HepG2 (cell line): Measurements from ENCODE around the gene HORMAD2. TPM values are rescaled to one million over a fixed set of nuclear protein-coding genes. Genes with fewer than 3 reads are reported as not detected.

ENCODE experiments used
- BORCS8-MEF2B ChIP-seq: sonication (generic); formaldehyde crosslinking; IDR thresholded peaks from 2 replicates; pipeline ENCODE4 v1.8.0; 2022; ENCODE audit warnings: mild to moderate bottlenecking, missing genetic modification reagents
- ETV6 ChIP-seq: sonication (generic); formaldehyde crosslinking; conservative IDR thresholded peaks from 2 replicates; pipeline ENCODE4 v1.4.0; 2020; ENCODE audit warnings: missing genetic modification reagents
- HNRNPL ChIP-seq: fragments of 200-400 bp; formaldehyde crosslinking; IDR thresholded peaks from 2 replicates; pipeline ENCODE4 v1.6.1; 2017; ENCODE audit warnings: mild to moderate bottlenecking, low read depth, low read length
- IRX3 ChIP-seq: sonication (generic); formaldehyde crosslinking; IDR thresholded peaks from 2 replicates; pipeline ENCODE4 v1.8.1; 2023; ENCODE audit warnings: mild to moderate bottlenecking, low read depth, missing genetic modification reagents, borderline replicate concordance
- KLF13 ChIP-seq: sonication (generic); formaldehyde crosslinking; IDR thresholded peaks from 2 replicates; pipeline ENCODE4 v1.4.0; 2020; ENCODE audit warnings: mild to moderate bottlenecking, missing genetic modification reagents
- LCORL ChIP-seq, 2 experiments: fragments of 450-650 bp in 1 of 2; sonication (generic) in 1 of 2; formaldehyde crosslinking in 1 of 2; IDR thresholded peaks; 2 replicates each; pipeline versions ENCODE4 v1.5.0 to v1.6.1; 2017 to 2020; ENCODE audit warnings: antibody characterized with exemption in 1 of 2, missing genetic modification reagents in 1 of 2
- MAFF ChIP-seq: IDR thresholded peaks from 2 replicates; pipeline ENCODE4 v1.6.1; 2011; ENCODE audit warnings: low read depth, low read length, improper control_type of control experiment
- NCOA2 ChIP-seq: sonication (generic); formaldehyde crosslinking; IDR thresholded peaks from 2 replicates; pipeline ENCODE4 v1.8.0; 2022; ENCODE audit warnings: inconsistent platforms
- SNAI1 ChIP-seq: sonication (generic); formaldehyde crosslinking; IDR thresholded peaks from 2 replicates; pipeline ENCODE4 v1.5.0; 2020; ENCODE audit warnings: mild to moderate bottlenecking, missing genetic modification reagents, borderline replicate concordance
- STAT5B ChIP-seq: sonication (generic); formaldehyde crosslinking; IDR thresholded peaks from 2 replicates; pipeline ENCODE4 v1.4.0; 2020; ENCODE audit warnings: missing genetic modification reagents
- TARDBP ChIP-seq: sonication (generic); formaldehyde crosslinking; IDR thresholded peaks from 2 replicates; pipeline ENCODE4 v1.8.0; 2022; ENCODE audit warnings: mild to moderate bottlenecking, missing genetic modification reagents
- TP53 ChIP-seq: sonication (generic); formaldehyde crosslinking; conservative IDR thresholded peaks from 2 replicates; pipeline ENCODE4 v1.4.0; 2020; ENCODE audit warnings: missing genetic modification reagents
- U2AF2 ChIP-seq: fragments of 200-400 bp; formaldehyde crosslinking; IDR thresholded peaks from 2 replicates; pipeline ENCODE4 v1.6.1; 2017; ENCODE audit warnings: low read depth, mild to moderate bottlenecking, low read length
- ZFX ChIP-seq: sonication (generic); formaldehyde crosslinking; IDR thresholded peaks from 2 replicates; pipeline ENCODE4 v1.4.0; 2020; ENCODE audit warnings: mild to moderate bottlenecking, low read depth, missing genetic modification reagents, moderate library complexity
- ZNF205 ChIP-seq: IDR thresholded peaks from 2 replicates; pipeline ENCODE4 v1.6.1; 2018; ENCODE audit warnings: missing biosample characterization, missing genetic modification reagents
- ZNF292 ChIP-seq: sonication (generic); formaldehyde crosslinking; IDR thresholded peaks from 2 replicates; pipeline ENCODE4 v1.8.1; 2022; ENCODE audit warnings: mild to moderate bottlenecking, low read depth, missing genetic modification reagents, borderline replicate concordance
- ZNF350 ChIP-seq: sonication (generic); formaldehyde crosslinking; IDR thresholded peaks from 2 replicates; pipeline ENCODE4 v1.4.0; 2020; ENCODE audit warnings: mild to moderate bottlenecking, low read depth, missing genetic modification reagents, borderline replicate concordance
- polyA plus RNA-seq, 8 experiments: library from polyadenylated mRNA; depleted of rRNA in 3 of 8; stranded (reverse) in 7 of 8; unstranded in 1 of 8; fragments of >200 nt; fragmentation: Illumina TruSeq in 4 of 8; extraction: Trizol in 4 of 8; gene quantifications; 2 replicates each; pipeline versions ENCODE4 v1.2.1 to v1.2.3, GENCODE V29; 2011 to 2016; ENCODE audit warnings: low read depth in 4 of 8, missing spikeins in 1 of 8, mixed read lengths in 1 of 8; ENCODE audit not compliant: insufficient read depth in 1 of 8
- total RNA-seq, 5 experiments: library from RNA; depleted of rRNA; stranded (reverse); fragments of >200 nt; fragmentation: Illumina TruSeq; extraction: Trizol; gene quantifications; 2 replicates each; pipeline ENCODE4 v1.2.3, GENCODE V29; 2016; ENCODE audit warnings: low read depth in 1 of 5
- TF ChIP-seq, protein P1 (sequence below): IDR thresholded peaks from 2 replicates; pipeline ENCODE4 v1.6.1; 2016; ENCODE audit warnings: low read depth, missing genetic modification reagents, missing compliant biosample characterization
- TF ChIP-seq, protein P2 (sequence below): sonication (generic); formaldehyde crosslinking; IDR thresholded peaks from 2 replicates; pipeline ENCODE4 v1.5.0; 2020; ENCODE audit warnings: missing genetic modification reagents
- TF ChIP-seq, protein P3 (sequence below): sonication (generic); formaldehyde crosslinking; IDR thresholded peaks from 2 replicates; pipeline ENCODE4 v1.5.0; 2020; ENCODE audit warnings: mild to moderate bottlenecking, missing genetic modification reagents
- TF ChIP-seq, protein P4 (sequence below): sonication (generic); formaldehyde crosslinking; IDR thresholded peaks from 2 replicates; pipeline ENCODE4 v1.5.0; 2020; ENCODE audit warnings: missing genetic modification reagents

Gene HORMAD2
- total and polyA plus RNA-seq, 2 of the 13 experiments (the other 11 are each of a cell fraction or from before 2014, with no cell fraction given), result not detected

DNA sequence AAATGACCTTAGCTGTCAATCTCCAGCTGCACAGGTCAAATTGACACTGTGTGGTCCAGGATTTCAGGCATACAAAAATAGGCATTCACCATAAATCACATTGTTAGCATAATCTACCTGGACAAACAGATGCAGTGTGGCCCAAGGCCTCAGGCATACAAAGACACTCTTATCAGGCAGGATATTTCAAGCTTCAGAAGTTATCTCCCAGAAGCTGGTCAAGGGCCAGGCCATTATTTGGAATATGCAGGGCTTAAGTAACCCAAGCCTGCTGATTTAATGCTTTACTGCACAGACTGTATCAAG lies 25.5 kb upstream of the HORMAD2 start (continued):
- TF ChIP-seq TP53 (CRISPR knock-in tag), result no peak
- TF ChIP-seq STAT5B, result no peak
- TF ChIP-seq TARDBP (CRISPR knock-in tag), result peak; percentile 67; the same call in 1 of the 2 replicates
- TF ChIP-seq ZNF350 (CRISPR knock-in tag), result no peak
- TF ChIP-seq ZFX (CRISPR knock-in tag), result peak; percentile 57; the same call in 1 of the 2 replicates
- TF ChIP-seq NCOA2 (CRISPR knock-in tag), result peak; percentile 86
- TF ChIP-seq ZNF205, result no peak
- no peak for TF ChIP-seq LCORL (IDR thresholded peaks at IDR 0.05)
- TF ChIP-seq LCORL (CRISPR knock-in tag; IDR thresholded peaks at IDR 0.05), result no peak; the same call in 1 of the 2 replicates
- TF ChIP-seq ZNF292, result peak; percentile 87; the same call in 1 of the 2 replicates
- no peak for TF ChIP-seq SNAI1 (CRISPR knock-in tag)
- no peak for TF ChIP-seq KLF13 (CRISPR knock-in tag)
- TF ChIP-seq MAFF, result 0 out of 2 replicates have a peak, but pooled peaks have one; percentile 17
- TF ChIP-seq U2AF2, result no peak
- TF ChIP-seq, protein P1, sequence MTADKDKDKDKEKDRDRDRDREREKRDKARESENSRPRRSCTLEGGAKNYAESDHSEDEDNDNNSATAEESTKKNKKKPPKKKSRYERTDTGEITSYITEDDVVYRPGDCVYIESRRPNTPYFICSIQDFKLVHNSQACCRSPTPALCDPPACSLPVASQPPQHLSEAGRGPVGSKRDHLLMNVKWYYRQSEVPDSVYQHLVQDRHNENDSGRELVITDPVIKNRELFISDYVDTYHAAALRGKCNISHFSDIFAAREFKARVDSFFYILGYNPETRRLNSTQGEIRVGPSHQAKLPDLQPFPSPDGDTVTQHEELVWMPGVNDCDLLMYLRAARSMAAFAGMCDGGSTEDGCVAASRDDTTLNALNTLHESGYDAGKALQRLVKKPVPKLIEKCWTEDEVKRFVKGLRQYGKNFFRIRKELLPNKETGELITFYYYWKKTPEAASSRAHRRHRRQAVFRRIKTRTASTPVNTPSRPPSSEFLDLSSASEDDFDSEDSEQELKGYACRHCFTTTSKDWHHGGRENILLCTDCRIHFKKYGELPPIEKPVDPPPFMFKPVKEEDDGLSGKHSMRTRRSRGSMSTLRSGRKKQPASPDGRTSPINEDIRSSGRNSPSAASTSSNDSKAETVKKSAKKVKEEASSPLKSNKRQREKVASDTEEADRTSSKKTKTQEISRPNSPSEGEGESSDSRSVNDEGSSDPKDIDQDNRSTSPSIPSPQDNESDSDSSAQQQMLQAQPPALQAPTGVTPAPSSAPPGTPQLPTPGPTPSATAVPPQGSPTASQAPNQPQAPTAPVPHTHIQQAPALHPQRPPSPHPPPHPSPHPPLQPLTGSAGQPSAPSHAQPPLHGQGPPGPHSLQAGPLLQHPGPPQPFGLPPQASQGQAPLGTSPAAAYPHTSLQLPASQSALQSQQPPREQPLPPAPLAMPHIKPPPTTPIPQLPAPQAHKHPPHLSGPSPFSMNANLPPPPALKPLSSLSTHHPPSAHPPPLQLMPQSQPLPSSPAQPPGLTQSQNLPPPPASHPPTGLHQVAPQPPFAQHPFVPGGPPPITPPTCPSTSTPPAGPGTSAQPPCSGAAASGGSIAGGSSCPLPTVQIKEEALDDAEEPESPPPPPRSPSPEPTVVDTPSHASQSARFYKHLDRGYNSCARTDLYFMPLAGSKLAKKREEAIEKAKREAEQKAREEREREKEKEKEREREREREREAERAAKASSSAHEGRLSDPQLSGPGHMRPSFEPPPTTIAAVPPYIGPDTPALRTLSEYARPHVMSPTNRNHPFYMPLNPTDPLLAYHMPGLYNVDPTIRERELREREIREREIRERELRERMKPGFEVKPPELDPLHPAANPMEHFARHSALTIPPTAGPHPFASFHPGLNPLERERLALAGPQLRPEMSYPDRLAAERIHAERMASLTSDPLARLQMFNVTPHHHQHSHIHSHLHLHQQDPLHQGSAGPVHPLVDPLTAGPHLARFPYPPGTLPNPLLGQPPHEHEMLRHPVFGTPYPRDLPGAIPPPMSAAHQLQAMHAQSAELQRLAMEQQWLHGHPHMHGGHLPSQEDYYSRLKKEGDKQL, result peak; percentile 63; the same call in 1 of the 2 replicates
- no peak for TF ChIP-seq ETV6 (CRISPR knock-in tag)
- TF ChIP-seq, protein P2, sequence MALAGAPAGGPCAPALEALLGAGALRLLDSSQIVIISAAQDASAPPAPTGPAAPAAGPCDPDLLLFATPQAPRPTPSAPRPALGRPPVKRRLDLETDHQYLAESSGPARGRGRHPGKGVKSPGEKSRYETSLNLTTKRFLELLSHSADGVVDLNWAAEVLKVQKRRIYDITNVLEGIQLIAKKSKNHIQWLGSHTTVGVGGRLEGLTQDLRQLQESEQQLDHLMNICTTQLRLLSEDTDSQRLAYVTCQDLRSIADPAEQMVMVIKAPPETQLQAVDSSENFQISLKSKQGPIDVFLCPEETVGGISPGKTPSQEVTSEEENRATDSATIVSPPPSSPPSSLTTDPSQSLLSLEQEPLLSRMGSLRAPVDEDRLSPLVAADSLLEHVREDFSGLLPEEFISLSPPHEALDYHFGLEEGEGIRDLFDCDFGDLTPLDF (CRISPR knock-in tag), result no peak
- TF ChIP-seq, protein P3, sequence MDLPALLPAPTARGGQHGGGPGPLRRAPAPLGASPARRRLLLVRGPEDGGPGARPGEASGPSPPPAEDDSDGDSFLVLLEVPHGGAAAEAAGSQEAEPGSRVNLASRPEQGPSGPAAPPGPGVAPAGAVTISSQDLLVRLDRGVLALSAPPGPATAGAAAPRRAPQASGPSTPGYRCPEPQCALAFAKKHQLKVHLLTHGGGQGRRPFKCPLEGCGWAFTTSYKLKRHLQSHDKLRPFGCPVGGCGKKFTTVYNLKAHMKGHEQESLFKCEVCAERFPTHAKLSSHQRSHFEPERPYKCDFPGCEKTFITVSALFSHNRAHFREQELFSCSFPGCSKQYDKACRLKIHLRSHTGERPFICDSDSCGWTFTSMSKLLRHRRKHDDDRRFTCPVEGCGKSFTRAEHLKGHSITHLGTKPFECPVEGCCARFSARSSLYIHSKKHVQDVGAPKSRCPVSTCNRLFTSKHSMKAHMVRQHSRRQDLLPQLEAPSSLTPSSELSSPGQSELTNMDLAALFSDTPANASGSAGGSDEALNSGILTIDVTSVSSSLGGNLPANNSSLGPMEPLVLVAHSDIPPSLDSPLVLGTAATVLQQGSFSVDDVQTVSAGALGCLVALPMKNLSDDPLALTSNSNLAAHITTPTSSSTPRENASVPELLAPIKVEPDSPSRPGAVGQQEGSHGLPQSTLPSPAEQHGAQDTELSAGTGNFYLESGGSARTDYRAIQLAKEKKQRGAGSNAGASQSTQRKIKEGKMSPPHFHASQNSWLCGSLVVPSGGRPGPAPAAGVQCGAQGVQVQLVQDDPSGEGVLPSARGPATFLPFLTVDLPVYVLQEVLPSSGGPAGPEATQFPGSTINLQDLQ (CRISPR knock-in tag), result no peak
- no peak for TF ChIP-seq HNRNPL
- TF ChIP-seq IRX3, result no peak
- TF ChIP-seq BORCS8-MEF2B (CRISPR knock-in tag), result no peak
- TF ChIP-seq, protein P4, sequence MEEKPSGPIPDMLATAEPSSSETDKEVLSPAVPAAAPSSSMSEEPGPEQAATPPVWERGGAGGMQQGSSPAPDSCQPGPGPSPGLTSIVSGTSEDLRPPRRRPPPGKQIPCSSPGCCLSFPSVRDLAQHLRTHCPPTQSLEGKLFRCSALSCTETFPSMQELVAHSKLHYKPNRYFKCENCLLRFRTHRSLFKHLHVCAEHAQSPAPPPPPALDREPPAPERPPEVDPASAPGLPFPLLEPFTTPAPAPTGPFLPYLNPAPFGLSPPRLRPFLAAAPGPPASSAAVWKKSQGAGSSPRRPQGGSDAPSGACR (CRISPR knock-in tag), result no peak
